ENCODE results near the gene SUPT5H.

The SUPT5H gene

DNA sequence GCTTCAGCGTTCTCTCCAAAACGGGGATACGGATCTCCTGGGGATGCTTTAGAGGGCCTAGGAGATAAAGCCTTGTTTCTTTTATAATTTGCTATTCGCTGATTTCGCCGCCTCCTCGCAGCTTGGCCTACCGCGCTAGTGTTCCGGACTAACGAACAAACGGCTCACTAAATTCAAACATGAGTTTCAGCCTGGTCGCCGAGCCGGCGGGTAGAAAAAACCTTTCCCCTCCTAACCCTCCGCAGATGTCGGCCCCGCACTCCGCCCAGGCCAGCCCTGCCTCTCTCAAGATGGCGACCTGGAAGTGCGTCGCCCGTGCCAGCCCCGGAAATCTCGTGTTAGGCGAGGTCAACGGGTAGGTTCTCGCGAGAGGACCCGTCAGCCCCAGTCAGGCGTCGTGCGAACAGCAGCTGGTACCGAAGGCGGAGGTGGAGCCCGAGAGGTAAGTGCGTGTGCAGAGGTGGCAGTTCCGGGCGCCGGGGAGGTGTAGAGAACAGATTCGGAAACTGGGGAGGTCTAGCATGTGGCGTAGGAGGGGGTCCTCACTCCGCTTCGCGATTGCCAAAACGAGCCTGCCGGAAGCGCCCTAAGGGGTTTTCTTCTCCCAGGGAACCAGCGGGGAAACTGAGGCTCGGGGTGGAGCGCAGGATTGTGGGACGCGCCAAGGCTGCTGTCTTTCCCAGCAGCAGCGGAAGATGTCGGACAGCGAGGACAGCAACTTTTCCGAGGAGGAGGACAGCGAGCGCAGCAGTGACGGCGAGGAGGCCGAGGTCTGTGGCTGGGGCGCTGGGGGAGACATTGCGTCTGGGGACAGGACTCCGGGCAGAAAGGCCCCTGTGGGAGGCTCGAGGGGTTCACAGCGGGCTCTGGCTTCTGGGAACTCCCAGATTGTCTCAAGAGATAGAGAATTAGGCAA lies at the start of gene SUPT5H:
Gene SUPT5H (plus strand): TSS at position 387 of the 916 bp plus-strand sequence. CDS start 309 bp downstream, at position 696.
- peak; percentile 92 to 98 for DNase-seq (ENCODE audit: extremely low read depth in 1 of 2, low read depth in 1 of 2)

- DNase-seq (ENCODE audit: extremely low read depth in 1 of 2, low read depth in 1 of 2): peak; percentile 84 to 89
Measured at GRCh38 chr19:39397360-39398296, 47.8 kb upstream of the SUPT5H start.

GRCh38 chr19:39398297-39398864 lies 47.0 kb upstream of the SUPT5H start:
- peak in 1 of 2 donors; percentile 65 for DNase-seq (ENCODE audit: extremely low read depth in 1 of 2, low read depth in 1 of 2)

GRCh38 chr19:39399668-39400050 lies 45.7 kb upstream of the SUPT5H start:
- DNase-seq (ENCODE audit: extremely low read depth in 1 of 2, low read depth in 1 of 2): no peak

GRCh38 chr19:39400061-39400460 lies 45.3 kb upstream of the SUPT5H start:
- DNase-seq (ENCODE audit: extremely low read depth in 1 of 2, low read depth in 1 of 2): no peak

- no peak for DNase-seq (ENCODE audit: extremely low read depth in 1 of 2, low read depth in 1 of 2)
Measured at GRCh38 chr19:39401070-39401548, 44.3 kb upstream of the SUPT5H start.

DNA sequence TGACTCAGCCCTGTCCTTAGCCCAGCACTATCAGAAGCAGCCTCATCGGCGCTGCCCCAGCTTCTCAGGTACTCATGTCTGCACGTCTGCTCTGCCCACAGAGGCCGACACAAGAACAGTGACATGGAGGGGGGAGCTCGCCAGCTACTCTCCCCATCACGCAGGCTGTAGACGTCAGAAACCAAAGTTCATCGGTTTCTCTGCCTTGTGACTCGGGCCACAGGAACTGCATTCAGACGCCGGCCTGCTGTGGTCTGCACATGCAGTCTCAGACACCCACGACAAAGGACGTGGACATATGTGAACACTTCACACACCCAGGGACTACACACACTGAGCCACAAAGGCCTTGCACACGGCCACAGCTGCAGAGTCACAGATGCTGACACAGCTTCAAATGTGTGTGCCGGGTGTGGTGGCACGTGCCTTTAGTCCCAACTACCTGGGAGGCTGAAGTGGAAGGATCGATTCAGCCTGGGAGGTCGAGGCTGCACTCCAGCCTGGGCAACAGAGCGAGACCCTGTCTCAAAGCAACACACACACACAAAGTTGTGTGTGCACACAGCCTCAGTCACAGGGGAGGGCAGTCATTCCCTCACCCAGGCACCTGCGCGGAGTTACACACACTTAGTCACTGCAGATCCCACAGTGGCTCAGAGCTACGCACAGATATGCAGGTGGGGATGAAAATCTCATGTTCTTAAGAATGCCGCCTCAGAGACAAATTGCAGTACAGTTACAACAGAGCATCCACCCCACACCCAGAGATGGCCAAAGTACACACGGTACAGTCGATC lies 43.6 kb upstream of the SUPT5H start:
- peak; percentile 69 to 87 for DNase-seq (ENCODE audit: extremely low read depth in 1 of 2, low read depth in 1 of 2)

GRCh38 chr19:39402346-39403300 lies 42.8 kb upstream of the SUPT5H start:
- peak; percentile 66 to 84 for DNase-seq (ENCODE audit: extremely low read depth in 1 of 2, low read depth in 1 of 2)

- DNase-seq (ENCODE audit: extremely low read depth in 1 of 2, low read depth in 1 of 2): peak; percentile 95 to 96
Measured at GRCh38 chr19:39403331-39404312, 41.8 kb upstream of the SUPT5H start.

GRCh38 chr19:39405261-39405957 lies 40.0 kb upstream of the SUPT5H start:
- DNase-seq (ENCODE audit: extremely low read depth in 1 of 2, low read depth in 1 of 2): no peak

GRCh38 chr19:39405958-39406655 lies 39.3 kb upstream of the SUPT5H start:
- DNase-seq (ENCODE audit: extremely low read depth in 1 of 2, low read depth in 1 of 2): peak; percentile 68 to 89

DNA sequence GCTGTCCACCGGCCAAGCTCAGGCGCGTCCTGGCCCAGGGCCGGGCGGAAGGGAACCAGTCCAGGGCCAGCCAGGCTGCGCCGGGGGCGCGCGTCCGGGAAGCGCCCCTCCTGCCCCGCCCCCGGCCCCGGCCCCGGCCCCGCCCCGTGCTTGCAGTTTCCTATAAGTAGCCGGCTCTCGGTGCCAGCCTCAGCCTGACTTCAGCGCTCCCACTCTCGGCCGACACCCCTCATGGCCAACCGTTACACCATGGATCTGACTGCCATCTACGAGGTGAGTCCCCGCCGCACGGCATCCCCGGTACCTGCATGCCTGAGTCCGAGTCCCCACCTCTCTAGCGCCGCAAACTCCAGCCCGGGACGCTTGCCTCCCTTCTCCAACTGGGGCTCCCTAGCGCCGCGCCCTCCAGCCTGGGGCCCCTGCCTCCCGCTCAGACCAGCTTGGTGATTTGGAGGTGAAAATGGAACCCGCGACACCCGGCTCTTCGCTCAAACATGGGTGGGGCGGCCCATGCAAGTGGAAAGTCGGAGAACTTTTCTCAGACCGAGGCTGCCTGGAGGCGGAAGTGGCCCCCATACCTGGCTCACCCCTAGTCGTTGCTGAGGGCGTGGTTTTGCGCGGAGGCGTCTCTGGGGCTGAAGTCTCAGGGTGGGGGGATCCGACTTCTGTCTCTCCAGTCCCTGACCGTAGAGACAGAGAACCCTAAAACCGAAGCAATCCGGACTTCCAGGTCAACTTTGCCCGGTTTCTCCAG lies 38.5 kb upstream of the SUPT5H start, which contains the start of gene ZFP36:
Gene ZFP36 (plus strand): TSS at position 192 of the 754 bp plus-strand sequence. CDS start 58 bp downstream, at position 250.
- peak; percentile 70 to 79 for DNase-seq (ENCODE audit: extremely low read depth in 1 of 2, low read depth in 1 of 2)

GRCh38 chr19:39407410-39407659 lies 38.0 kb upstream of the SUPT5H start:
- no peak for DNase-seq (ENCODE audit: extremely low read depth in 1 of 2, low read depth in 1 of 2)

- DNase-seq (ENCODE audit: extremely low read depth in 1 of 2, low read depth in 1 of 2): no peak
Measured at GRCh38 chr19:39407660-39408391, 37.6 kb upstream of the SUPT5H start.

Data from stimulated activated CD8-positive, alpha-beta memory T cell treated with anti-CD3 and anti-CD28 coated beads, Interleukin-7, amount 100 ng/mL, for 48 hours (primary cell).